Keratinocyte (primary cell): Measurements from ENCODE around the gene FAM107B. TPM values are rescaled to one million over a fixed set of nuclear protein-coding genes. Genes with fewer than 3 reads are reported as not detected.
"Not testable (repeated sequence)": the region's sequence is repeated elsewhere in the genome, so short reads cannot be mapped to it uniquely, and the experiment has no call there.

Source experiments
- DNase-seq: peaks from one replicate; pipeline ENCODE4 v3.0.0-alpha.2; 2011; ENCODE audit warnings: low read depth, missing footprints, low spot score
- FAIRE-seq: peaks from 2 replicates; lab custom pipeline; 2011; peaks lifted over from hg19 to GRCh38; lab: Jason Lieb, UNC
- H2AFZ ChIP-seq: 2 replicates; pipeline ENCODE4 v1.6.0; 2012; ENCODE audit warnings: low read length, control low read depth, inconsistent platforms; ENCODE audit not compliant: control insufficient read depth
- H3K27ac ChIP-seq: 2 replicates; pipeline ENCODE4 v1.5.1; 2011; ENCODE audit warnings: low read length; ENCODE audit not compliant: control insufficient read depth, insufficient read depth
- H3K27me3 ChIP-seq: 3 replicates; pipeline ENCODE4 v1.6.0; 2011; ENCODE audit warnings: low read length; ENCODE audit not compliant: control insufficient read depth, insufficient read depth; ENCODE audit errors: extremely low read depth
- H3K36me3 ChIP-seq, 2 experiments: 2 replicates in 1 of 2; 3 replicates in 1 of 2; pipeline ENCODE4 v1.5.1; 2011; ENCODE audit warnings: low read length in 2 of 2, mild to moderate bottlenecking in 1 of 2; ENCODE audit not compliant: control insufficient read depth in 2 of 2, insufficient read depth in 2 of 2; ENCODE audit errors: extremely low read depth in 1 of 2
- H3K4me1 ChIP-seq: 3 replicates; pipeline ENCODE4 v1.5.1; 2011; ENCODE audit warnings: low read length; ENCODE audit not compliant: control insufficient read depth, insufficient read depth; ENCODE audit errors: extremely low read depth
- H3K4me2 ChIP-seq: 3 replicates; pipeline ENCODE4 v1.6.0; 2011; ENCODE audit warnings: low read depth, low read length; ENCODE audit not compliant: control insufficient read depth, insufficient read depth; ENCODE audit errors: extremely low read depth
- H3K4me3 ChIP-seq, 3 experiments: fragments of 200-600 bp in 1 of 3; sonication (generic) in 1 of 3; 2 replicates in 2 of 3; 3 replicates in 1 of 3; pipeline ENCODE4 v1.5.1; 2011 to 2016; ENCODE audit warnings: low read length in 3 of 3, mild to moderate bottlenecking in 3 of 3, control low read depth in 2 of 3, inconsistent platforms in 1 of 3, low read depth in 1 of 3, mixed read lengths in 1 of 3, mixed run types in 1 of 3, moderate library complexity in 1 of 3; ENCODE audit not compliant: control insufficient read depth in 2 of 3, insufficient read depth in 2 of 3; ENCODE audit errors: extremely low read depth in 1 of 3
- H3K79me2 ChIP-seq: 2 replicates; pipeline ENCODE4 v1.6.0; 2012; ENCODE audit warnings: low read length; ENCODE audit not compliant: control insufficient read depth, insufficient read depth
- H3K9ac ChIP-seq: 3 replicates; pipeline ENCODE4 v1.6.0; 2011; ENCODE audit warnings: low read length; ENCODE audit not compliant: control insufficient read depth, insufficient read depth; ENCODE audit errors: extremely low read depth
- H3K9me1 ChIP-seq: 3 replicates; pipeline ENCODE4 v1.6.0; 2011; ENCODE audit warnings: low read length; ENCODE audit not compliant: control insufficient read depth, insufficient read depth; ENCODE audit errors: extremely low read depth
- H3K9me3 ChIP-seq: 2 replicates; pipeline ENCODE4 v1.5.1; 2012; ENCODE audit warnings: low read depth, low read length; ENCODE audit not compliant: control insufficient read depth
- H4K20me1 ChIP-seq: 3 replicates; pipeline ENCODE4 v1.6.0; 2011; ENCODE audit warnings: low read length; ENCODE audit not compliant: control insufficient read depth, insufficient read depth; ENCODE audit errors: extremely low read depth
- EZH2 ChIP-seq: IDR thresholded peaks from one replicate; pipeline ENCODE4 v1.6.1; 2012; ENCODE audit warnings: inconsistent platforms, mild to moderate bottlenecking, low read length, moderate library complexity
- dilution Hi-C: fragments of 300-500 bp; cut with MboI; formaldehyde crosslinking; loops from one replicate; pipeline ENCODE4 v1.7.0; 2020; ENCODE audit warnings: low sequenced_read_pairs; ENCODE audit not compliant: extremely low pct_ligation_motif_present
- polyA plus RNA-seq, 5 experiments: library from polyadenylated mRNA; depleted of rRNA in 3 of 5; stranded (reverse) in 3 of 5; stranded (forward) in 1 of 5; unstranded in 1 of 5; fragments of >200 nt; gene quantifications; 1 replicate in 1 of 5; 2 replicates in 3 of 5; 3 replicates in 1 of 5; pipeline versions ENCODE4 v1.2.1 to v1.2.3, GENCODE V29; 2011 to 2012; ENCODE audit warnings: missing spikeins in 2 of 5, low read depth in 1 of 5, low replicate concordance in 1 of 5
- TF ChIP-seq, protein P1 (sequence below), 3 experiments: IDR thresholded peaks in 1 of 3; conservative IDR thresholded peaks in 1 of 3; optimal IDR thresholded peaks in 1 of 3; 2 replicates in 2 of 3; 3 replicates in 1 of 3; pipeline versions ENCODE3 to v1.5.1; 2011; ENCODE audit warnings: low read length in 3 of 3, mild to moderate bottlenecking in 3 of 3, moderate library complexity in 2 of 3, control low read depth in 1 of 3, inconsistent platforms in 1 of 3; ENCODE audit not compliant: insufficient read depth in 2 of 3; ENCODE audit errors: extremely low read depth in 1 of 3

The FAM107B gene
- polyA plus RNA-seq, 1 donor (not counting 4 experiments of a cell fraction or from before 2014, with no cell fraction given) = 8.7 TPM

DNA sequence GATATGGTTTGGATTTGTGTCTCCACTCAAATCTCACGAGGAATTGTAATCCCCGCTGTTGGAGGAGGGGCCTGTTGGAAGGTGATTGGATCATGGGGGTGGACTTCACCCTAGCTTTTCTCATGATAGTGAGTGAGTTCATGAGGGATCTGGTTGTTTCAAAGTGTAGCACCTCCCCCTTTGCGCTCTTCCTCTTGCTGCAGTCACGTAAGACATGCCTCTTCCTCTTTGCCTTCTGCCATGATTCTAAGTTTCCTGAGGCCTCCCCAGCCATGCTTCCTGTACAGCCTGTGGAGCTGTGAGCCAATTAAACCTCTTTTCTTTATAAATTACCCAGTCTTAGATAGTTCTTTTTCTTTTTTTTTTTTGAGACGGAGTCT lies 46.1 kb upstream of the FAM107B start:
- TF ChIP-seq, protein P1, sequence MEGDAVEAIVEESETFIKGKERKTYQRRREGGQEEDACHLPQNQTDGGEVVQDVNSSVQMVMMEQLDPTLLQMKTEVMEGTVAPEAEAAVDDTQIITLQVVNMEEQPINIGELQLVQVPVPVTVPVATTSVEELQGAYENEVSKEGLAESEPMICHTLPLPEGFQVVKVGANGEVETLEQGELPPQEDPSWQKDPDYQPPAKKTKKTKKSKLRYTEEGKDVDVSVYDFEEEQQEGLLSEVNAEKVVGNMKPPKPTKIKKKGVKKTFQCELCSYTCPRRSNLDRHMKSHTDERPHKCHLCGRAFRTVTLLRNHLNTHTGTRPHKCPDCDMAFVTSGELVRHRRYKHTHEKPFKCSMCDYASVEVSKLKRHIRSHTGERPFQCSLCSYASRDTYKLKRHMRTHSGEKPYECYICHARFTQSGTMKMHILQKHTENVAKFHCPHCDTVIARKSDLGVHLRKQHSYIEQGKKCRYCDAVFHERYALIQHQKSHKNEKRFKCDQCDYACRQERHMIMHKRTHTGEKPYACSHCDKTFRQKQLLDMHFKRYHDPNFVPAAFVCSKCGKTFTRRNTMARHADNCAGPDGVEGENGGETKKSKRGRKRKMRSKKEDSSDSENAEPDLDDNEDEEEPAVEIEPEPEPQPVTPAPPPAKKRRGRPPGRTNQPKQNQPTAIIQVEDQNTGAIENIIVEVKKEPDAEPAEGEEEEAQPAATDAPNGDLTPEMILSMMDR (optimal IDR thresholded peaks at IDR 0.05 in 1 of 3, IDR thresholded peaks at IDR 0.05 in 1 of 3, conservative IDR thresholded peaks at IDR 0.05 in 1 of 3; ENCODE audit: extremely low read depth in 1 of 3, insufficient read depth in 2 of 3, low read length in 3 of 3) = no peak
- no peak for TF ChIP-seq EZH2
- Histone ChIP-seq H2AFZ (no peak overlapping the region), H3K27ac (no peak overlapping the region), H3K9me1 (no peaks in the 10 kb centered on the region), H3K79me2 (no peaks in the 10 kb centered on the region), H3K36me3 (no peaks in the 10 kb centered on the region), H3K9ac (no peak overlapping the region), H3K4me2 (no peak overlapping the region), H4K20me1 (no peaks in the 10 kb centered on the region), H3K4me1 (peaks cover 11% of the 10 kb centered on the region), H3K4me3 (no peak overlapping the region), H3K9me3 (no peaks in the 10 kb centered on the region), H3K27me3 (no peaks in the 10 kb centered on the region)
- no peak for FAIRE-seq
- DNase-seq = no peak
- dilution Hi-C loops = no loop called here

DNA sequence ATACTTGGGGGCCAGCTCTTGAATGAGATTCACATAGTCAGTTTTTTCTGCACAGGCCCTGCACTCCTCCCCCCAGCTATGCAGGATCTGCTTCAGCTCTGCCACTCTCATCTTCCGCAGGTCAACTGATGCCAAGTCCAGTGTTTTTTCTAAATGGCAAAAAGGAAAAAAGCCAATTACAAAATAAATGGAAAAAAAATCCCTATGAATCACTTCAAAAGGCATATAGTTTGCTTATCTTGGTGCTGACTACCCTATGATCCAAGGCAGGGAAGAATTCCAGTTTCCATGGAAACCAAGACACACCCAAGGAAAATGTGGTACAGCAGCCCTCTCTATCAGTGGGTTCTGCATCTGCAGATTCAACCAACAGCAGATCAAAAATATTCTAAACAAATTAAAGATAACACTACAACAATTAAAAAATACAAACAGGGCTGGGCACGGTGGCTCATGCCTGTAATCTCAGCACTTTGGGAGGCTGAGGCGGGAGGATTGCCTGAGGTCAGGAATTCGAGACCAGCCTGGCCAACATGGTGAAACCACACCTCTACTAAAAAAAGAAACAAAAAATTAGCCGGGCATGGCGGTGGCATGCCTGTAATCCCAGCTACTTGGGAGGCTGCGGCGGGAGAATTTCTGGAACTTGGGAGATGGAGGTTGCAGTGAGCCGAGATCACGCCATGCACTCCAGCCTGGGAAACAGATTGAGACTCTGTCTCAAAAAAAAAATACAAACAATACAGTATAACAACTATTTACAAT lies 45.5 kb upstream of the FAM107B start:
- no peak overlapping the region for H2AFZ ChIP-seq
- peak overlapping the region; percentile 14 for H3K27ac ChIP-seq
- no peaks in the 10 kb centered on the region for H4K20me1 ChIP-seq
- H3K9ac ChIP-seq = no peak overlapping the region
- no peaks in the 10 kb centered on the region for H3K9me3 ChIP-seq
- DNase-seq (peak; percentile 73), FAIRE-seq (peak; percentile 26)
- peaks cover 11% of the 10 kb centered on the region for H3K4me1 ChIP-seq
- TF ChIP-seq, protein P1 (optimal IDR thresholded peaks at IDR 0.05 in 1 of 3, IDR thresholded peaks at IDR 0.05 in 1 of 3, conservative IDR thresholded peaks at IDR 0.05 in 1 of 3; ENCODE audit: extremely low read depth in 1 of 3, insufficient read depth in 2 of 3, low read length in 3 of 3) = no peak
- TF ChIP-seq EZH2 = no peak
- no peak overlapping the region for H3K4me3 ChIP-seq
- no peaks in the 10 kb centered on the region for H3K79me2 ChIP-seq
- dilution Hi-C loops = no loop called here
- no peak overlapping the region for H3K4me2 ChIP-seq
- no peaks in the 10 kb centered on the region for H3K27me3 ChIP-seq
- H3K9me1 ChIP-seq = no peaks in the 10 kb centered on the region
- H3K36me3 ChIP-seq = no peaks in the 10 kb centered on the region

DNA sequence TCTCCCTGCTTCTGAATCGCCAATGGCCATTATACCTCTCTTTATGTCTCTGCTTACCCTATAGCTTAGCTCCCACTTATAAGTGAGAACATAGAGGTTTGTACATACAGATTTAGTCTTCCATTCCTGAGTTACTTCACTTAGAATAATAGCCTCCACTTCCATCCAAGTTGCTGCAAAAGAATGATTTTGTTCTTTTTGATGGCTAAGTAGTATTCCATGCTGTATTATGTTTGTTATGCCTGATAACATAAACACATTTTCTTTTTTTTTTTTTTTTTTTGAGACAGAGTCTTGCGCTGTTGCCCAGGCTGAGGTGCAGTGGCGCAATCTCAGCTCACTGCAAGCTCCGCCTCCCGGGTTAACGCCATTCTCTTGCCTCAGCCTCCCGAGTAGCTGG lies 42.0 kb upstream of the FAM107B start:
- H3K36me3 ChIP-seq, H3K9me1 ChIP-seq, H3K79me2 ChIP-seq, H3K4me3 ChIP-seq, H2AFZ ChIP-seq, DNase-seq, H3K27me3 ChIP-seq, H3K4me2 ChIP-seq, H3K27ac ChIP-seq, H4K20me1 ChIP-seq, H3K9me3 ChIP-seq, FAIRE-seq, H3K9ac ChIP-seq, dilution Hi-C loops: not testable (repeated sequence)
- peaks cover 11% of the 10 kb centered on the region for H3K4me1 ChIP-seq
